NB4 (cell line): ENCODE measurements around the gene CLEC4G.

Experiments used
- DNase-seq: peaks from one replicate; pipeline ENCODE4 v3.0.0; 2010; ENCODE audit warnings: low read depth
- H3K4me3 ChIP-seq: one replicate; pipeline ENCODE4 v1.5.1; 2011; ENCODE audit warnings: mild to moderate bottlenecking, low read depth, low read length, moderate library complexity
- MYC ChIP-seq: IDR thresholded peaks from 2 replicates; pipeline ENCODE4 v1.6.1; 2011; ENCODE audit warnings: low read depth, low read length
- POLR2A ChIP-seq: IDR thresholded peaks from 2 replicates; pipeline ENCODE4 v1.6.1; 2011; ENCODE audit warnings: mild to moderate bottlenecking; ENCODE audit not compliant: insufficient read length; ENCODE audit errors: extremely low read depth
- TF ChIP-seq, protein P1 (sequence below): IDR thresholded peaks from 2 replicates; pipeline ENCODE4 v1.6.1; 2011; ENCODE audit warnings: low read depth, low read length
- TF ChIP-seq, protein P2 (sequence below): IDR thresholded peaks from one replicate; pipeline ENCODE4 v1.5.1; 2012; ENCODE audit warnings: low read depth, low read length

The CLEC4G gene

DNA sequence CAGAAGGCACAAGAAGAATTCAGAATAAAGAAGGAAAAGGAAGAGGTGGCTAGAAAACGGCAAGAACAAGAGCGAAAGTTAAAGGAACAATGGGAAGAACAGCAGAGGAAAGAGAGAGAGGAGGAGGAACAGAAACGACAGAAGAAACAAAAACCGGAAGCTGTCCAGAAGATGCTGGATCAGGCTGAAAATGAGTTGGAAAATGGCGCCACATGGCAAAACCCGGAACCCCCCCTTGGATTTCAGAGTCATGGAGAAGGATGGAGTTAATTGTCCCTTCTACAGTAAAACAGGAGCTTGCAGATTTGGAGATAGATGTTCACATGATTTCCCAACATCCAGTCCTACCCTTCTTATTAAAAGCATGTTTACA is 8.8 kb upstream of the CLEC4G start:
- no peak for DNase-seq
- H3K4me3 ChIP-seq, result no peak overlapping the region
- TF ChIP-seq, protein P1, sequence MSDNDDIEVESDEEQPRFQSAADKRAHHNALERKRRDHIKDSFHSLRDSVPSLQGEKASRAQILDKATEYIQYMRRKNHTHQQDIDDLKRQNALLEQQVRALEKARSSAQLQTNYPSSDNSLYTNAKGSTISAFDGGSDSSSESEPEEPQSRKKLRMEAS, result no peak
- TF ChIP-seq POLR2A (no peak), MYC (no peak)
- TF ChIP-seq, protein P2, sequence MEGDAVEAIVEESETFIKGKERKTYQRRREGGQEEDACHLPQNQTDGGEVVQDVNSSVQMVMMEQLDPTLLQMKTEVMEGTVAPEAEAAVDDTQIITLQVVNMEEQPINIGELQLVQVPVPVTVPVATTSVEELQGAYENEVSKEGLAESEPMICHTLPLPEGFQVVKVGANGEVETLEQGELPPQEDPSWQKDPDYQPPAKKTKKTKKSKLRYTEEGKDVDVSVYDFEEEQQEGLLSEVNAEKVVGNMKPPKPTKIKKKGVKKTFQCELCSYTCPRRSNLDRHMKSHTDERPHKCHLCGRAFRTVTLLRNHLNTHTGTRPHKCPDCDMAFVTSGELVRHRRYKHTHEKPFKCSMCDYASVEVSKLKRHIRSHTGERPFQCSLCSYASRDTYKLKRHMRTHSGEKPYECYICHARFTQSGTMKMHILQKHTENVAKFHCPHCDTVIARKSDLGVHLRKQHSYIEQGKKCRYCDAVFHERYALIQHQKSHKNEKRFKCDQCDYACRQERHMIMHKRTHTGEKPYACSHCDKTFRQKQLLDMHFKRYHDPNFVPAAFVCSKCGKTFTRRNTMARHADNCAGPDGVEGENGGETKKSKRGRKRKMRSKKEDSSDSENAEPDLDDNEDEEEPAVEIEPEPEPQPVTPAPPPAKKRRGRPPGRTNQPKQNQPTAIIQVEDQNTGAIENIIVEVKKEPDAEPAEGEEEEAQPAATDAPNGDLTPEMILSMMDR, result no peak

DNA sequence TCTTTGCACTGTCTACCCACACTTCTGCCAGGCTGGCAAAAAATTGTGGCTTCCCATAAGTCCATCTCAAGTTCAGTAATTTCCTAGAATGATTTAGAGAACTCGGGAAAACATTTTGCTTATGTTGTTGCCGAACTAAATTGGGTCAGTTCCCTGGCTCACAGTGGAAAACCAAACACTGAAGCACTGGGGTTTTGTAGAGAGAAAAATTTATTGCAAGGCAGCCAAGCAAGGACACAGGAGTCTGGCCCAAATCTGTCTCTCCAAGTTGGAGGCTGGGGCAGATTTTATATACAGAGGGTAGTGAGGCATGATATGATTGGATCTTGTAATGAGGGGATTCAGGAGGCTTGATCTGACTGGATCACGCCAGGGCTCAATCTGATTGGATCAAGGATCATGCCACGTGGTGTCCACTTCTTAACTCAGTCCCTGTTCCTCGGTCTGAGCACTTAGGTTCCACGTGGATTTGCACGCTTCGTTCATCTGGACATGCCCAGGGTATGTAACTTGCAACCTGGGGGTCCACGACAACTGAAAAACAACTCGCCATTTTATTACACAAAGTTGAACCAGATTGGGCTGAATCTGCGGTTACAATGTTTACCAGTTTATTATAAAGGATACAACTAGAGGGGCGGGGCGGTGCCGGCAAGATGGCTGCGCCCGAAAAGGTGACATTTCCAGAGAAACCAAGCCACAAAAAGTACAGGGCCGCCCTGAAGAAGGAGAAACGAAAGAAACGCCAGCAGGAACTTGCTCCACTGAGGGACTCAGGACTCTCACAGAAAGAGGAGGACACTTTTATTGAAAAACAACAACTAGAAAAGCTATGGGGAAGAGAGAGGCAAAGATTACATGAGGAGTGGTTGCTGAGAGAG is 8.1 kb upstream of the CLEC4G start:
- DNase-seq, result no peak
- no peak overlapping the region for H3K4me3 ChIP-seq
- TF ChIP-seq POLR2A (no peak), MYC (no peak)
- TF ChIP-seq, protein P1, result no peak
- TF ChIP-seq, protein P2, result no peak

DNA sequence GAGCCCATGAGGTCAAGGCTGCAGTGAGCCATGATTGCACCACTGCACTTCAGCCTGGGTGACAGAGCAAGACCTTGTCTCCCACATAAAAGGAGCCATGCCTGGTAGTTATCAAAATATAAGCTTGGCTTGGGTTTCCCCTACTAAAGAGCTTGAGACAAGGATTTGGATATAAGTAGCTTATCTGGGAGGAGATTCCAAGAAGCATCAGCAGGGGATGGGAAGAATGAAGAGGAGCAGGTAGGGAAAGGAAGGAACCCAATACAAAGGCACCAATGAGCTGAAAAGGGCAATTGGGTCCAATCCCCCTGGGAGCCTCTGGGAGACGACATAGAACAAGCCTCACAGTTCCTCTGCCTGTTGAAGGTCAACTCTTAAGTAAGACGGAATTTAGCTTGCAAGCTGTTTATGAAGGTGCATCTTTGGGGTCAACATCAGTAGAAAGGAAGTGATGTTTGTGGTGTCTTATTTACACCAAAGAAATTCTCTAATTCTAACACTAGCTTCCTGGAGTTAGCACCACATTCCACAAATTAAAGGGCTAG is 7.4 kb upstream of the CLEC4G start:
- TF ChIP-seq, protein P2, result no peak
- no peak overlapping the region for H3K4me3 ChIP-seq
- DNase-seq, result no peak

DNA sequence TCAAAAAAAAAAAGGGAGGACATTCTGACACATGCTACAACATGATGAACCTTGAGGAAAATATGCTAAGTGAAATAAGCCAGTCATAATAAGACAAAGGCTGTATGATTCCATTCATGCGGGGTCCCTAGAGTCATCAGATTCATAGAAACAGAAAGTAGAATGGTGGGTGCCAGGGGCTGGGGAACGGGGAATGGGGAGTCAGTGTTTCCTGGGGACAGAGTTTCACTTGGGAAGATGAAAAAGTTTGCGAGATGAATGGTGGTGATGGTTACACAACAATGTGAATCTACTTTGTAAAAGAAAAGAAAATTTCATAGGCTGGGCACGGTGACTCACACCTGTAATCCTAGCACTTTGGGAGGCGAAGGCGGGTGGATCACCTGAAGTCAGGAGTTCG is 6.1 kb upstream of the CLEC4G start:
- TF ChIP-seq, protein P2, result no peak
- TF ChIP-seq, protein P1, result no peak
- no peak for TF ChIP-seq MYC
- TF ChIP-seq POLR2A, result no peak
- H3K4me3 ChIP-seq, result no peak overlapping the region
- no peak for DNase-seq

DNA sequence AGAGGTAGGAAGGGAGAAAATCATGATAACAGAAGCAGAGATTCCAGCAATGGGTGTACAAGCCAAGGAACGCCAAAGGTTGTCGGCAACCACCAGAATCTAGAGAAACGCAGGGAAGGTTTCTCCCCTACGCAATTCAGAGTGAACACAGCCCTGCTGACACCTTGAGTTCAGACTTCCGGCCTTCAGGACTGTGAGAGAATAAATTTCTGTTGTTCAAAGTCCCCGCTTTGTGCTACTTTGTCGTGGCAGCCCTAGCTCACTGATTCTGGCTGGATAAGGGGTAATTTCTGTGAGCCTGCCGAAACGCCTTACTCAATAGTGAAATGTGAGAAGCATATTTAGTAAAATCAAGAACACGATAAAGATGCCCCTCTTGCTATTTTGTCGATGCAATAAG is 5.3 kb upstream of the CLEC4G start:
- DNase-seq, result no peak
- TF ChIP-seq POLR2A, result no peak
- TF ChIP-seq MYC, result no peak
- TF ChIP-seq, protein P1, result no peak
- TF ChIP-seq, protein P2, result no peak
- no peak overlapping the region for H3K4me3 ChIP-seq

DNA sequence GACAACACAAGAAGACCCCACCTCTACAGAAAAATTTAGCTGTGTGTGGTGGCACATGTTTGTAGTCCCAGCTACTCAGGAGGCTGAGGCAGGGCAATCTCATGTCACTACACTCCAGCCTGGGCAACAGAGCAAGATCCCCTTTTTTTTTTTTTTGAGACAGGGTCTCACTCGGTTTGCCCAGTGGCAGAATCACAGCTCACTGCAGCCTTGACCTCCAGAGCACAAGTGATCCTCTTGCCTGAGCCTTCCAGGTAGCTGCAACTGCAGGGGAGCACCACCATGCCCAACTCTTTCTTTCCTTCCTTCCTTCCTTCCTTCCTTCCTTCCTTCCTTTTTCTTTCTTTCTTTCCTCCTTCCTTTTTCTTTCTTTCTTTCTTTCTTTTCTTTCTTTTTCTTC is 4.2 kb upstream of the CLEC4G start:
- TF ChIP-seq MYC (no peak), POLR2A (no peak)
- TF ChIP-seq, protein P2, result no peak
- TF ChIP-seq, protein P1, result no peak
- no peak for DNase-seq
- H3K4me3 ChIP-seq, result no peak overlapping the region
